ENCODE data around the gene LIF. TPM values are rescaled to one million over a fixed set of nuclear protein-coding genes. Genes with fewer than 3 reads are reported as not detected.

LIF gene
- total RNA-seq, 1 experiment from 2014 or later = 75.4 TPM

- TF ChIP-seq SIN3A (IDR thresholded peaks at IDR 0.05; ENCODE audit: low read depth) (no peak), EGR1 (IDR thresholded peaks at IDR 0.05; ENCODE audit: low read depth) (no peak), SRF (IDR thresholded peaks at IDR 0.05; ENCODE audit: low read depth) (no peak), RAD21 (IDR thresholded peaks at IDR 0.05; ENCODE audit: low read depth) (no peak), CTCF (IDR thresholded peaks at IDR 0.05 in 2 of 3, conservative IDR thresholded peaks at IDR 0.05 in 1 of 3; ENCODE audit: borderline replicate concordance in 1 of 3, insufficient read depth in 1 of 3, low read depth in 2 of 3, low read length in 2 of 3) (no peak)
- TF ChIP-seq, protein P1, sequence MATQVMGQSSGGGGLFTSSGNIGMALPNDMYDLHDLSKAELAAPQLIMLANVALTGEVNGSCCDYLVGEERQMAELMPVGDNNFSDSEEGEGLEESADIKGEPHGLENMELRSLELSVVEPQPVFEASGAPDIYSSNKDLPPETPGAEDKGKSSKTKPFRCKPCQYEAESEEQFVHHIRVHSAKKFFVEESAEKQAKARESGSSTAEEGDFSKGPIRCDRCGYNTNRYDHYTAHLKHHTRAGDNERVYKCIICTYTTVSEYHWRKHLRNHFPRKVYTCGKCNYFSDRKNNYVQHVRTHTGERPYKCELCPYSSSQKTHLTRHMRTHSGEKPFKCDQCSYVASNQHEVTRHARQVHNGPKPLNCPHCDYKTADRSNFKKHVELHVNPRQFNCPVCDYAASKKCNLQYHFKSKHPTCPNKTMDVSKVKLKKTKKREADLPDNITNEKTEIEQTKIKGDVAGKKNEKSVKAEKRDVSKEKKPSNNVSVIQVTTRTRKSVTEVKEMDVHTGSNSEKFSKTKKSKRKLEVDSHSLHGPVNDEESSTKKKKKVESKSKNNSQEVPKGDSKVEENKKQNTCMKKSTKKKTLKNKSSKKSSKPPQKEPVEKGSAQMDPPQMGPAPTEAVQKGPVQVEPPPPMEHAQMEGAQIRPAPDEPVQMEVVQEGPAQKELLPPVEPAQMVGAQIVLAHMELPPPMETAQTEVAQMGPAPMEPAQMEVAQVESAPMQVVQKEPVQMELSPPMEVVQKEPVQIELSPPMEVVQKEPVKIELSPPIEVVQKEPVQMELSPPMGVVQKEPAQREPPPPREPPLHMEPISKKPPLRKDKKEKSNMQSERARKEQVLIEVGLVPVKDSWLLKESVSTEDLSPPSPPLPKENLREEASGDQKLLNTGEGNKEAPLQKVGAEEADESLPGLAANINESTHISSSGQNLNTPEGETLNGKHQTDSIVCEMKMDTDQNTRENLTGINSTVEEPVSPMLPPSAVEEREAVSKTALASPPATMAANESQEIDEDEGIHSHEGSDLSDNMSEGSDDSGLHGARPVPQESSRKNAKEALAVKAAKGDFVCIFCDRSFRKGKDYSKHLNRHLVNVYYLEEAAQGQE (IDR thresholded peaks at IDR 0.05; ENCODE audit: low read depth) = no peak
These were observed 5.2 kb upstream of the LIF start (continued) for GRCh38 chr22:30251711-30252110.

DNA sequence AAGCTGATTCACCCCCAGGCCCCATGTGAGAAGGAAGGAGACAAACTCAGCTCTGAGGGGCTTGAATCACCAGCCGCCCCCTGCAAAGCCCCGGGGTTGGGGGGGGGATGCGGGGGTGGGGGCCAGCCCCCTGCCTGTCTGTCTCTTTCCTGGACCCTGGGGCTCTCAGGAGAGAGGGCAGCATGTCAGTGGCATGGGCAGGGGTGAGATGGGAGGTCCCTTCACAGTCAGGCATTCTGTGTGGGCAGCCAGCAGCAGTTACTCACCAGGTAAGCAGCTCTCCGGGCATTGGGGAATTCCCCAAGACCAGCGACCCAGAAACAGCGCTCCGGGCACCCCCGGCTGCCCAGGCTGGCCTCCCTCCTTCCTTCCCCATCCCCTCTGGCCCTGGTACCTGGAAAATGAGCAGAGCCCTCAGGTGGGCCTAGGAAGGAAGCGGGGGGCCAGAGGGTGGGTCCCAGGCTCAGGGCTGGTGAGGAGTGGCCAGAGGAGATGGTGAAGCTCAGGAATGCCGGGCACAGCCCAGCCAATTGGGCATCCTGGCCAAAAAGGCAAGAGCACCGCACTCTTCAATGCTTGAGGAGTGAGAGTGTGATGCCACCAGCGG, 4.2 kb upstream of the LIF start:
- peak; percentile 21; the same call in 1 of the 2 replicates for ATAC-seq
- Histone ChIP-seq H3K4me2 (ENCODE audit: low read length) (peak overlapping the region; percentile 96), H3K79me2 (ENCODE audit: insufficient read depth, low read length) (peaks cover 92% of the 10 kb centered on the region), H4K20me1 (ENCODE audit: insufficient read depth) (no peaks in the 10 kb centered on the region), H2AFZ (ENCODE audit: low read depth, low read length, poor library complexity, severe bottlenecking) (no peak overlapping the region), H3K36me3 (ENCODE audit: control insufficient read depth in 1 of 2, insufficient read depth in 2 of 2, low read length in 2 of 2) (peaks cover 0 to 14% of the 10 kb centered on the region in 2 experiments; a peak in 1 of 4 replicates), H3K27ac (ENCODE audit: low read depth, low read length) (peak overlapping the region; percentile 90), H3K9me3 (ENCODE audit: control insufficient read depth in 1 of 2, insufficient read depth in 1 of 2, low read depth in 1 of 2, low read length in 2 of 2) (no peaks in the 10 kb centered on the region), H3K9ac (ENCODE audit: low read length) (peak overlapping the region; percentile 84), H3K9me2 (ENCODE audit: insufficient read depth) (no peaks in the 10 kb centered on the region), H3K4me1 (ENCODE audit: control insufficient read depth in 1 of 2, insufficient read depth in 2 of 2, low read length in 2 of 2) (peaks cover 81 to 100% of the 10 kb centered on the region in 2 experiments), H3K27me3 (ENCODE audit: insufficient read depth, low read length) (no peaks in the 10 kb centered on the region), H3K4me3 (replicated peaks in 1 of 2; ENCODE audit: low read depth in 1 of 2, low read length in 2 of 2) (peak overlapping the region; percentile 11 to 21; a peak in 2 of 4 replicates)
- BruUV-seq (replicated peaks) = no TSS peak
- POLR2A ChIA-PET = interaction anchor here (0.6 to 2.6 kb wide), 13 partner anchors 10 to 173 kb away, joined by 3 to 15 read pairs (median 4); no protein-coding TSS in a partner anchor
- TF ChIP-seq ZNF274 (IDR thresholded peaks at IDR 0.05; ENCODE audit: low read depth, low read length) = no peak
- TF ChIP-seq POLR2AphosphoS5 (IDR thresholded peaks at IDR 0.05; ENCODE audit: low read depth, low read length) = peak; percentile 6
- no peak for TF ChIP-seq JUND (IDR thresholded peaks at IDR 0.05)
- TF ChIP-seq SP1 (IDR thresholded peaks at IDR 0.05; ENCODE audit: low read depth) = no peak
- CTCF ChIA-PET = interaction anchor here (1.2 to 1.8 kb wide), 3 partner anchors 10 to 143 kb away, joined by 3 to 9 read pairs (median 5); no protein-coding TSS in a partner anchor
- RAD21 ChIA-PET (ENCODE audit: low non-redundant PET in 1 of 2, low total read pairs in 2 of 2, uncharacterized antibody in 2 of 2, unreplicated experiment in 2 of 2) = interaction anchor here (0.6 to 1.6 kb wide), 3 partner anchors 41 to 161 kb away, joined by 3 to 5 read pairs (median 3); no protein-coding TSS in a partner anchor
- intact Hi-C loops (cut with micrococcal nuclease) = loop anchor here (5.0 kb wide), 1 partner anchor 53 kb away; no protein-coding TSS in a partner anchor
- DNase-seq (ENCODE audit: low read depth, low spot score) = no peak
